ENCODE measurements around the gene SH3GLB2.

SH3GLB2 gene

DNA sequence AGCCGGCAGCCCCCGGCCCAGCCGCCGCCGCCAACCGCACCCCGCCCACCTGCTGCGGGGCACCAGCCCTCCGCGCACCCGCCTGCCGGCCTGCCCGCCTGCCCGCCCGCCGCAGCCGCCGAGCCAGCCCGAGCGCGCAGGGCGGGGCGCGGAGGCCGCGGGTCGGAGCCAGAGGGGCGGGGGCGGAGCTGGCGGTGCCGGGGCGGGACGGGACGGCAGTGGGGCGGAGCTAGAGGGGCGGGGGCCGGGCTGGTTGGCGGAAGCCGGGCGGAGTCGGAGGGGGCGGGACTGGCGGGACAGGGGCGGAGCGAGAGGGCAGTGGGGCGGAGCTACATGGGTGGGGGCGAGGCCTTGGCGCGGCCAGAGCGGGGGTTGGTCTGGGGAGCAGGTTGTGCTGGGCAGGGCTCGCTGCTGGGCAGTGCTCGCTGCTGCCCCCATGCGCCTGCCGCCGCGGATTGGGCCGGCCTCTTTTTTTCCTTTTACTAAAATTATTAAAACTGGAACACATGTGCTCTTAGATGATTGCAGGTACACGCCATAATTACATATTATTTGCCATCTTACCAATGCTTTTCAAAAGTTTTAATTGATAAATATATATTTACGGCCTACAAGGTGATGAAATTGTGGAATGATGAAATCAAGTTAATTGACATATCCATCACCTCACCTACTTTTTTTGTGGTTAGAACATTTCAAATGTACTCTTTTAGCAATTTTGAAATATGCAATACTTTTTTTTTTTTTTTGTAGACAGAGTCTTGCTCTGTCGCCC is at the start of gene SH3GLB2:
TSS of gene SH3GLB2 (minus strand) at position 140 of the 775 bp plus-strand sequence. CDS start 177 bp downstream, outside the sequence.
- peak; percentile 86 to 96 for DNase-seq

DNA sequence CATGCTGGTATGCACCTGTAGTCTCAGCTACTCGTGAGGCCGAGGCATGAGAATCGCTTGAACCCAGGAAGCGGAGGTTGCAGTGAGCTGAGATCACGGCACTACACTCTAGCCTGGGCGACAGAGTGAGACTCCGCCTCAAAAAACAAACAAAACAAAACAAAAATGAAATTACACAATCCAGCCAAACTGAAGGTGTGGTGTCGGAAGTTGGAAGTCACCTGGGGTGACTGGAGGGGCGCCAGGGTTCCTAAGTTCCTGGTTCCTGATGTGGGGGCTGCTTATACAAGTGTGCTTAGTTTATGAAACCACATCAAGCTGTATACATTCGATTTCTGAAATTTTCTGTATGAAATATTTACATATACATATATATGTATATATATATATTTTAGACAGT is 49.1 kb upstream of the SH3GLB2 start:
- DNase-seq, result no peak

DNA sequence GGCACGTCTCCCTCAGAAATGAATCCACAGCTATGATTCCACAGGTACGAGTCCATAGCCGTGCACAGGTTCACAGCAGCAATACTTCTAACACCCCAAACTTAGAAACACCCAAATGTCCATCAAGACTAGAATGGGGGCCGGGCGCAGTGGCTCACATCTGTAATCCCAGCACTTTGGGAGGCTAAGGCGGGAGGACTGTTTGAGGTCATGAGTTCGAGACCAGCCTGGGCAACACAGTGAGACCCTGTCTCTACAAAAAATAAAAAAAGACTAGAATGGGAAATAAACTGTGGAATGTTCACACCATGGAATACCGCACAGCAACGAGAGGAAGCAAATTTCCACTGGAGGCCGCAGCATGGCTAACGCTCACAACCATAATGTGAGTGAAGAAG is 48.5 kb upstream of the SH3GLB2 start:
- DNase-seq, result no peak

DNA sequence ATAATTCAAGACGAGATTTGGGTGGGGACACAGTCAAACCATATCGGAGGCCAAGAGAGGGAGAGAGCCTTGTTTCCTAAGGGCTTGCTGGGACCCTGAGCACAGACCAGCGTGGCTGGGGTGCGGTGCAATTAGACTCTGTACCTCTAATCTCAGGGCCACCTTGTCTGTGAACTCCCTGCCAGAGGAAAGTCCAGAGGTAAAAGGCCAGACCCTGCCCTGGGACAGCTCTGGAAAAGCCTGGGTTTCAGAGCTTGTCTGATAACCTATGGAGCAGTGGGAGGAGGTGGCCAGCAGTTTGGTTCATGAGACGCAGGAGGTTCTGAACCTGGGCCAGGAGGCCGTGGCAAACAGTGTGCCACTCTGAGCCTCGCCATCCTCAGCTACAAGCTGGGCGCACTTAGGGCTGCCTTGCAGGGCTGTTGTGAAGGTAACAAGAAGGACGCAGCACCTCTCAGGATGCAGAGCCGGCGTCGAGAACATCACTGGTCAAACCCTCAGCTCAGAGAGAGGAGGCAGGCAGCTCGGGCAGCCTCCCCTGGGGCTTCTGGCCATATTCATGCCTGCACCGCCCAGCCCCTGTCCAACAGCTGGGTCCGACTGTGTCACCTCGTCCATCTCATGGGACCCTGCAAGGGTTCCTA is 48.0 kb upstream of the SH3GLB2 start:
- no peak for DNase-seq

GRCh38 chr9:129074106-129074505 is 46.0 kb upstream of the SH3GLB2 start:
- no peak for DNase-seq

- DNase-seq, result no peak
These were observed 45.3 kb upstream of the SH3GLB2 start for GRCh38 chr9:129073404-129073803.

DNA sequence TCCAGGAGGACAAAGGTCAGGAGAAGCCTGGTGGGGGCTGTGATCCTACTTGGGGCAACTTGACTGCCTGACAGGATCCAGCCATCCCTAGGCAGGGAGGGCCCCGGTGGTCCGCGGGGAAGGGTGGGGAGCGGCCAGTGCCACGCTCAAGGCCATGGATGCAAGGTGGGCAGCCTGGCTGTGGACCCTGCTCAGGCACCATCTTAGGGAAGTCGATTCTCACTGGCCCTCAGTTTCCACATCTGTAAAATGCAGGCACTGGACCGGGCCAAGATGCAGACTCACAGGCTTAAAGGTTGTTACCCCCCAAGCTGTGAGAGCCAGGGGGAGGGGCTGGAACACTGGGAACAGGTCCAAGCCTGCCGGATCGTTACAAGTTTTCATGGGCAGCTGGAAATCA is 44.0 kb upstream of the SH3GLB2 start:
- no peak for DNase-seq

DNA sequence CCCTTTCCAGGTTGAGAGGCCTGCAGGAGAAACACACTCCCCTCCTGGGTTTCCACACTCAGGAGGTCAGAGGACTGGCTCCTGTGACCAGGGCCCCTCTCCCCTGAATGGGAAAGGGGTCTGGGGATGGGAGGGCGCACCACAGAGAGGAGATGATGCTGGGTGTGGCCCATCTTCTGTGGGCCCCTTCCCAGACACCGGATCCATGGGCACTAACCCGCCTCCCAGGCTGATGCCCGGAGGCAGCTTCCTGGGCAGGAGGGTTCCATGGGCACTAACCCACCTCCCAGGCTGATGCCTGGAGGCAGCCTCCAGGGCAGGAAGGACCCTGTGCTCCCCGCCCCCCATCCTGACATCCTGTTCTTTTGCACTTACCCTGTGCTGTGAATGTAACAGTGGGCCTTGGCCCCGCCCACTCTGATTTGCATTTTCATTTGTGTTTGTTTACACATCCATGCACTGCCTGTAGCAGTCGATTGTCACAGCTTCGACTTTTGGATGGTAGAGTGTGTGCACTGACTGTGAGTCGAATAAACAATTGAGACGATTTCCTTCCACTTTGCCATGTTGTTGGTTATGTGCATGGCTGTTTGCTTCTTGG is 43.5 kb upstream of the SH3GLB2 start:
- DNase-seq, result no peak

DNA sequence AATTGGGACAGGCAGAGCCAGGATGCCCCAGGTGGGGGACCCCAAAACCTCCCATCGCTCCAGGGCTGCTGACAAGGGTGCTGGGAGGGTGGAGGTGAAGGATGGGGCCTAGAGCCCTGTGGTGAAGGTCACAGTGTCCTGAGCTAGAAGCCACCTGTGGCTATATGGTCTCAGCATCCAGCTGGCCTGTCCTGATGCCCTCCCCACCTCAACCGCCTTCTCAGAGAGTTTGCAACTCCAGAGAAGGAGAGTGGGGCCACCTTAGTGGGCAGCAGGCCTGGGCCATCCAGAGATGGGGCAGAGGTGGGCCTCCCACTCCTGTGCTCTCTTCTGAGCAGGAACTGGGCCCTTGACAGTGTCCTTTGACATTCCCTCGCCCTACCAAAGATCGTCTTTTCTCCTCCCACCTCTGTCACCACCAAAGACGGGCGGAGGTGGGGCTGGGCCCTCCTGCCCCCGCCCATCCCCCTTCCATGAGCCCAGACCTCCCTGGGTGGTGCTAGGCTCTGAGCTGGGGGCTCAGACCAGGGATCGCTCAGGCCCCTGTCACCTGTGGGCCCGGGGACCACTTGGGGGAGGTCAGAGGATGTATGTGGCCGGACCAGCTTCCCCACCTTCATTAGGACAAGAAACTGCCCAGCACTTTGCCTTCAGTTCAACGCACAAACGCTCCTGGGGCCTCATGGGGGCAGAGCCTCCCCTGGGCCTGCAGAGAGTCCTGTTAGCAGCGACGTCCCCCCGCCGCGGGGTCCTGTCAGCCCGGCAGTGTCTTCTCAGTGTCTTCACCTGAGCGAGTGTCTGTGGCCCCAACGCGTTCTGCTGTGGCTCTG is 42.8 kb upstream of the SH3GLB2 start:
- DNase-seq, result no peak

- DNase-seq, result no peak
These were observed 41.9 kb upstream of the SH3GLB2 start for GRCh38 chr9:129069862-129070641.

DNA sequence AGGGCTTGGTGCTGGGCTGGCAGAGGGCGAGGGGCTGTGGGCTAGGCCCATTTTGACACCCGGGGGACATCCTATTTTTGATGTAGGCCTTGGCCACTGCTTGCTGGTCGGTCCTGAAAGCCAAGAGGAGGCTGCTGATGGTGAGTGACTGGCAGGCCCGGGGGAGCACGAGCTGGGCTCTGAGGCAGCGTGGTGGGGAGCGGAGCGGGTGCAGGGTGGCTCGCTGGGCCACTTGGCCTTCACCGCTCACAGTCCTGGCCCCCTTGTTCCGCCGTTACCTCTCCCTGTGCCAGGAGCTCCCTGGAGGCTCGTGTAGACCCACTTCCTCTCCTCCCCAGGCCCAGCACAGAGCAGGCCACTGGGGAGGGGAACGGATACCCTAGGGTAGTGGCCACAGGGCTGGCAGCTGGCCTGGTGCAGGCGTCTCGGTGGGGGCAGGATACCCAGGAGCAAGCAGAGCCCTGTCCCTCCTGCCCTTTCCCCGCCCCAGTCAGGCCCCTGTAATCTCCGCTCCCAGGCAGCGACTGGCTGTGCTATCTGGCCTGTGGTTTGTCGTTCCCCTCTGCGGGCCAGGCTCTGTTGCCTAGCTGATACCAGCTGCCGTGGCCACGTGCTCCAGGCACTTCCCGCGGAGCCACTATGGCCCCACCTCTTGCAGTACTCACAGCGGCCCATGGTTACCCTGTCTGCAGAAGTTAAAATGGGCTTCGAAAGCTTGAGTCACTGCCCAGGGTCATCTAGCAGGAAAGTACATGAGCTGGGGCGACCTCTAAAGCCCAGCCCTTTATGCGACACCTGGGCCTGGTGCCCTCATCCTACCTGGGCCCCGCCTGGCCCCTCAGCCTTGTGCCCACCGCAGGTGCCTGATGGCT is 41.1 kb upstream of the SH3GLB2 start:
- DNase-seq, result peak; percentile 47 to 92

DNA sequence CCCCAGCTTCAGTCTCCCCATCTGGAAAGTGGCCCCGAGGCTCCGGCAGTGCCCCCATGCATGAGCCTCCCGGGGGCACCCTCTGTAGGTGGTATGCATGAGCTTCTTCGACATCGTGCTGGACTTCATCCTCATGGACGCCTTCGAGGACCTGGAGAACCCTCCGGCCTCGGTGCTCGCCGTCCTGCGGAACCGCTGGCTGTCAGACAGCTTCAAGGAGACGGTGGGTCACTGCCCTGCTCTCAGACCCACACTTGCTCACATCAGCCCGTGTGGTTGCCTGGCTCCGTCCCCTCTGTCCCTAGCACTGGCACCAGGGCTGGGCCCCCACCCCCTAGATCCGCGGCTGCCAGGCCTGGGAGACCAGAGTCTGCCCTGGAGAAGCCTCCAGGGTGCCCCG is 40.0 kb upstream of the SH3GLB2 start:
- no peak for DNase-seq

- DNase-seq, result no peak
These were observed 36.4 kb upstream of the SH3GLB2 start for GRCh38 chr9:129064499-129064908.

- no peak for DNase-seq
These were observed 34.9 kb upstream of the SH3GLB2 start for GRCh38 chr9:129063061-129063460.

- DNase-seq, result no peak
These were observed 32.9 kb upstream of the SH3GLB2 start for GRCh38 chr9:129060991-129061390.

DNA sequence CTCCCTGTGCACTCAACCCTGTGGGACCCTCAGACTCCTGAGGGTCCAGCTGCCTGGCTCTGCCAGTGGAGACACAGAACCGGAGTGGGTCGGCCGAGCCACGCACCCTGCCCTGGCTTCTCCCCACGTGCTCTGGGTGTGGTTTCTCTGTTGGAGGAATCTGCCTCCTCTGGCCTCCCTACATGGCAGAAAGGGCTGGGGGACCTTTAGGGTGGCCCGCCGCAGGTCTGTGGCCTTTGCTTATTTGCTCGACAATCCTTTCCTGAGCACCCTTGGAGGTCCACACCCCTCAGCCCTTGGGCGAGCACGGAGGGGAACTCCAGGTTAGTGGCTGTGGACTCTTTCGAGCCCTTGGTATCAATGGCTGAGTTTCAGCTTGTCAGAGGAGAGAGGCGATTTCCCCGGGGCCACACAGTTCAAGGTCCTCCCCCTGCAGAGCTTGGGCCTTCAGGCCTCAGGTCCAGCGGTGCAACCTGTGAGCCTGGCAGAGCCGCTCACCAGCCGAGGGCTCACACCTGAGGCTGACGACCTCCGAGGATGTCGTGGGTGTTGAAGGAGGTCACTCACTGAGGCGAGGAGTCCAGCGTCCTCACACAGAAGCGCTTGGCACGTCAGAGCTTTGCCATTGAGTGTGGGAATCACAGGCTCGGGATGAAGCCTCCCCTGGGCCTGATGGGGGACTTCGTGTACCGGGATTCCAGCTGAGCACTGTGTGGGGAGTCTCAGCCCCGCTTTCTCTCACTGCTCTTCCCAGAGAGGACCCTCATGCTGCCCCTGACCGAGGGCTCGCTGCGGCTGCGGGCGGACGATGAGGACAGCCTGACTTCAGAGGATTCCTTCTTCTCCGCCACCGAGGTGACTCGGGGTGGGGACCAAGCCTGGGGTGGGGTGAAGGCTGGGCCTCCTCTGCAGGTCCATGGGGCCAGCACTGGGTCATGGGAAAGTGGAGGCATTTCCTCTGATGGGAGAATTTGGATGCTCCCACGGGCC is 32.0 kb upstream of the SH3GLB2 start:
- no peak for DNase-seq

- DNase-seq, result no peak
These were observed 31.0 kb upstream of the SH3GLB2 start for GRCh38 chr9:129058965-129059795.

DNA sequence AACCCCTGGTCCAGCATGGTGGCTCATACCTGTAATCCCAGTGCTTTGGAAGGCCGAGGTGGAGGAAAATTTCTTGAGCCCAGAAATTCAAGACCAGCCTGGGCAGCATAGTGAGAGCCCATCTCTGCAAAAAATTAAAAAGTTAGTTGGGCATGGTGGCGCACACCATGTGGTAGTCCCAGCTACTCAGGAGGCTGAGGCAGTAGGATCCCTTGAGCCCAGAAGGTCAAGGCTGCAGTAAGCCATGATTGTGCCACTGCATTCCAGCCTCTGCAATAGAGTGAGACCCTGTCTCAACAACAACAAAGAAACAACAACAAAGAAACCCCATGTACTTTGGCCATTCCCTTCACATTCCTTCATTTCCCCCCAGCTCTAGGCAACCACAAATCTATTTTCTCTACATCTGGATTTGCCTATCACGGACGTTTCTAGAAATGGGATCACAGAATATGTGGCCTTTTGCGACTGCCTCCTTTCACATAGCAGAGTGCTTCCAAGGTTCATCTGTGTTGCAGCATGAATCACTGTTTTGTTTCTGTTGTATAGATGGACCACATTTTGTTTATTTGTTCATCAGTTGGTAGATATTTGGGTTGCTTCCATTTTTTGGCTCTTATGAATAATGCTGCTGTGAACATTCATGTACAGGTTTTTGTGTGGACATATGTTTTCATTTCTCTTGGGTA is 26.2 kb upstream of the SH3GLB2 start:
- no peak for DNase-seq

DNA sequence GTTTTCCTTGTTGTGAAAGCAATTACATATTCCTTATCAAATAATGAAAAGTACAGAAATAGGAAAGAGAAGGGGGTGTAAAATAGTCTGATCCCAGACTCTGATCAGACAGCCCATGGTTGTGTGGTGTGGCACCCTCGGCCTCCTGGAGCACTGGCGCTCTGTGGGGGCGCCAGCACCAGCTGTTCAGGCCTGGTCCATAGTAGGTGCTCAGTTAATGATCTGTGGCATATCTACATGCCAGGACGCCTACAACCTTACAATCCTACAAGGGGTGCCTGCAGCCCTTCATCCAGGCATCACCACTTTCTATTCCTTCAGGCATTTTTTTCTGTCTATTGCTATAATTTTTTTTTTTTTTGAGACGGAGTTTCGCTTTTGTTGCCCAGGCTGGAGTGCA is 24.9 kb upstream of the SH3GLB2 start:
- no peak for DNase-seq
